HG03575 (cell line): ENCODE measurements around the gene FBN3.
"Not testable (repeated sequence)": the region's sequence is repeated elsewhere in the genome, so short reads cannot be mapped to it uniquely, and the experiment has no call there.

Experiments
- ATAC-seq: cut with Tn5 transposase; IDR thresholded peaks from one replicate; pipeline ENCODE4 v1.9.1; 2021; ENCODE audit not compliant: unreplicated experiment, insufficient number of reproducible peaks, low FRiP score; ENCODE audit errors: extremely low read depth

FBN3 gene

DNA sequence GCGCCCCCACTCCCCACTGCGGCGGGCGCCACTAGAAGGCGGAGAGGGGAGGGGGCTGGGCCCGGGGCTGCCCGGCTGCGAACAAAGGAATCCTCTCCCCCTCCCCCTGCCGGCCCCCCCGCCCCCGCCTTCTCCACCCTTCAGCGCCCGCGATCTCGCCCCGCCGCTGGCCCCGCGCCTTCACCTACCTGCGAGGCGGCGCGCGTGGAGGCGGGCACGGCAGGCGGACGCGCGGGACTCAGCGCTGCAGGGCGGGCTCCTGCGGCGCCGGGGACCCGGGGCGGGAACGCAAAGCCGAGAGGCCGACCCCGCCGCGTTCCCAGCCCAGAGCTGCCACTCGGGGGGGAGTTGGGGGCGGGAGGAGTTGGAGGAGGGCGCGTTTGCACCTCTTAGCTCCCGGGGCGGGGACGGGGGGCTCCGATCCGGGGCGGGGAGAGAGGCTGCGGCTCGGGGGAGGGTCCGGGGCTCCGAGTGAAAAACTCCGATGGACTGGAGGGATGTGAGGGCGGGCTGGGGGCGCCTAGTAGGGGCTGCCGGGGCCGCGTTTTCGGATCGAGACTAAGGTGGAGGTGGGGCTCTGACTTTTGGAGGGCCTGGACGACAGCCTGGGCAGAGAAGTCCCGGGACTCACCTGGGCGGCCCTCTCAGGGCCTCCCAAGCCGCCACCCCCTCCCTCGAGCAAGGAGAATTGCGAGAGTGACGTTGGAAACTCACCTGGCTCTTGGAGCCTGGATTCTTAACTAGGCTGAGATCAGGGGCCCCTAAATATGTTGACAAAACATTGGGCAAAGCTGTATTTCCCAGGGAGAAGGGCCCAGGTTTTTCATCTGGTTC lies at the start of gene FBN3:
FBN3 (minus strand) TSS at position 332 of the 834 bp plus-strand sequence. CDS start 2,112 bp downstream, outside the sequence.
- no peak for ATAC-seq

- ATAC-seq = no peak
These were observed 47.0 kb upstream of the FBN3 start for GRCh38 chr19:8196271-8196927.

DNA sequence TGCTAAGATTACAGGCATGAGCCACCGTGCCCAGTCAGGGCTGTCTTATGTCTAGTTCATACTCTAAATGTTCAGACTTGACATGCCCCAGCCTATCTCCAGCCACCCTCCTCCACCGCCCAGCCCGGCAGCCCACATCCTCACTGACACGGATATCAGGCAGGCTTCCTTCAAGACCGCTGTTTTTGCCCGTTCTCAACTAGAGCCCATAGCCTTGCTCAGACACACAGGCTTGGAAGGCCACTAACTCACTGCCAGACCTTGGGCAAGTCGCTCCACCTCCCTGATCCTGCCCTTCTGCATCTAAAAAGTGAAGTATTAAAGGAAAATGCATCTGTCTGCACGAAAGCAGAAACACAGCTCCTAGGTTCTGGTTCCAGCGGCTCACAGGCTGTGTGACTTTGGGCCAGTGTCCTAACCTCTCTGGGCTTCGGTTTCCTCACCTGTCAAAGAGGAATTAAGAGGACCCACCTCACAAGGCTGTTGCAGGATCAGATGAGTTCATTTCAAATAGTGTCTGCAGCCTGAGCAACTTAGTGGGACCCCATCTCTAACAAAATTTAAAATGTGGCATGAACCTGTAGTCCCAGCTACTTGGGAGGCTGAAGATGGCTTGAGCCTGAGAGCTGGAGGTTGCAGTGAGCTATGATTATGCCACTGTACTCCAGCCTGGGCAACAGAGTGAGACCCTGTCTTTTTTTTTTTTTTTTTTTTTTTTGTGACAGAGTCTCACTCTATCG lies 45.3 kb upstream of the FBN3 start:
- ATAC-seq = no peak

- no peak for ATAC-seq
These were observed 42.9 kb upstream of the FBN3 start for GRCh38 chr19:8192221-8192820.

- no peak for ATAC-seq
These were observed 36.1 kb upstream of the FBN3 start for GRCh38 chr19:8185343-8186068.

DNA sequence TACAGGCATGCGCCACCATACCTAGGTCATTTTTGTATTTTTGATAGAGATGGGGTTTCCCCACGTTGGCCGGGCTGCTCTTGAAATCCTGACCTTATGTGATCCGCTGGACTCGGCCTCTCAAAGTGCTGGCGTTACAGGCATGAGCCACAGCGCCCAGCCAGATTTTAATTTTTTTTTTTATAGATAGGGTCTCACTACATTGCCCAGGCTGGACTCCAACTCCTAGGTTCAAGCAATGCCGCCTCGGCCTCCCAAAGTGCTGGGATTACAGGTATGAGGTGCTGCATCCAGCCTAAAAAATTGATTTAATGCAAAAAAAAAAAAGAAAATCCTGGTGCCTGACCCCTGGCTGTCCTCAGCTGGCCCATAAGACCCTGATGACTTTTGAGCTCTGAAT lies 34.9 kb upstream of the FBN3 start:
- no peak for ATAC-seq

DNA sequence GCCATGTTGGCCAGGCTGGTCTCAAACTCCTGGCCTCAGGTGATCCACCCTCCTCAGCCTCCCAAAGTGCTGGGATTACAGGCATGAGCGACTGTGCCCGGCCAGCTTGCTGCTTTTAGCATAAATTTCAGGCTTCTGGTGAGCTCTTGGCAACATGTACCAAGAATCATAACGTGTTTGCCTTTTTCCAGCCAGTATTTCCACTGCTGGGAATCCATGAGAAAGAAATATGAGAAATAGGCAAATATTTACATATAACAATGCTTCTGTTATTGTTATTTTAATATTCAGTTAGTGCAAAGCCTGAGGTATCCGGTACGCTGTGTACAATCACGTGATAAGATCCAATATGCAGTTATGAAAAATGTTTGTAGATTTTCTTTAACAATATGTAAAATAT lies 30.6 kb upstream of the FBN3 start:
- ATAC-seq = no peak

DNA sequence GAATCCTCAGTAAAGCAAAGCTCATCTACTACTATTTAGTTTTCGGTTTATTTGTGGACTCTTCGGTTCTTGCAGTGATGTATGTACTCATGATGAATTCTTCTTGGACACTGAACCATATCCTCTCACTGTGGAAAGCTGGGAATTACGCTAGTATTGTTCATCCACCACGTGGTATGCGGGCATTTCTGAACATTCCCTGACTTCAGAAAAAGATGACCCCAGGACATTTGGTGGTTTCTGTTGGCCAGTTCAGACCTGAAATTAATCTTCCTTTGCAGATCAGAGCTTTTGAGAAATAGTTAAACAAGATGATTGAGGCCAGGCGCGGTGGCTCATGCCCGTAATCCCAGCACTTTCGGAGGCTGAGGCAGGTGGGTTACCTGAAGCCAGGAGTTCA lies 25.3 kb upstream of the FBN3 start:
- no peak for ATAC-seq

- no peak for ATAC-seq
These were observed 19.1 kb upstream of the FBN3 start for GRCh38 chr19:8168537-8168936.

- ATAC-seq = no peak
These were observed 18.6 kb upstream of the FBN3 start for GRCh38 chr19:8167985-8168384.

DNA sequence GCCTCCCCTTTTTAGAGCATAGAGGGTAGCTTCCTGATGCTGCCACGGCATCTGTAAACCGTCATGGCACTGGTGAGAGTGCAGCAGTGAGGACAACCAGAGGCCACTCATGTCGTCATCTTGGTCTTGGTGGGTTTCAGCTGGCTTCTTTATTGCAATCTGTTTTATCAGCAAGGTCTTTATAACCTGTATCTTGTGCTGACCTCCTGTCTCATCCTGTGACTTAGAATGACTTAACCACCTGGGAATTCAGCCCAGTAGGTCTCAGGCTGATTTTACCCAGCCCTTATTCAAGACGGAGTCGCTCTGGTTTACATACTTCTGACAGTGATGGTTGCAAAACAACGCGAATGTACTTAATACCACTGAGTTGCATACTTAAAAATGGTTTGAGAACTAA lies 14.4 kb upstream of the FBN3 start:
- ATAC-seq = no peak

- ATAC-seq = no peak
These were observed 11.8 kb upstream of the FBN3 start for GRCh38 chr19:8161135-8161646.

DNA sequence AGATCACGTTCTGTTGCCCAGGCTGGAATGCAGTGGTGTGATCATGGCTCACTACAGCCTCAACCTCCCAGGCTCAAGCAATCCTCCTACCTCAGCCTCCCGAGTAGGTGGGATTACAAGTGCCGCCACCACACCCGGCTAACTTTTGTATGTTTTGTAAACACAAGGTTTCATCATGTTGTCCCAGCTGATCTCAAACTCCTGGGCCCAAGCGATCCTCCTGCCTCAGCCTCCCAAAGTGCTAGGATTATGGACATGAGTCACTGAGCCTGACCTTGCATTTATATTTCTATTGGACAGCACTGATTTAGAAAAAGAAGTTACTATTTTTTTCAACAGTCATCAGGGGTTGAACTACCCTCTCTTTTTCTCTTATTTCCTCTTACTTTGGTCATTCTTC lies 9.9 kb upstream of the FBN3 start:
- not testable (repeated sequence) for ATAC-seq

DNA sequence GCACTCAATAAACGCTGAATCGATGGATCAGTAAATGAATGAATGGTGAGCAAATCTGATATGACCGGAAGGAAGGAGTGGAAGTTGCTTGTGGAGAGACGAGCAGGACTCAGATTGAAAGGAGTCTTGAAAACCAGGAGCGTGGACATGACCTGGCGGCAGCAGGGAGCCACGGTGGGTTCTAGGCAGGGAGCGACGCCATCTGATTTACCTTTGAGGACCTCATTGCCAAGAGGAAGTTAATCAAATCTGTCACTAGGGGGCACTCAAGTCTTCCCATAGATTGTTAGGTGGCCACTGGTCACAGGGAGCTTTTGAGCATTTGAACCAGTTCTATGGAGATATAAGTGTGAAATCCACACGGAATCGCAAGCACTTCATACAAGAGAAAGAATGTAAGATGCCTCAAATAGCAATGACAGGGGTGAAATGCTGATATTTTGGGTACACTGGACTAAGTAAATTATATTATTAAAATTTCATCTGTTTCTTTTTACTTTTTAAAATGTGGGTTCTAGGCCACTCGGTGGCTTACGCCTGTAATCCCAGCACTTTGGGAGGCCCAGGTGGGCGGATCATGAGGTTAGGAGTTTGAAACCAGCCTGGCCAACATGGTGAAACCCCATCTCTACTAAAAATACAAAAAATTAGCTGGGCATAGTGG lies 9.2 kb upstream of the FBN3 start:
- no peak for ATAC-seq

- no peak for ATAC-seq
These were observed 5.9 kb upstream of the FBN3 start for GRCh38 chr19:8155318-8155717.

- ATAC-seq = not testable (repeated sequence)
These were observed 4.6 kb upstream of the FBN3 start for GRCh38 chr19:8154014-8154413.

DNA sequence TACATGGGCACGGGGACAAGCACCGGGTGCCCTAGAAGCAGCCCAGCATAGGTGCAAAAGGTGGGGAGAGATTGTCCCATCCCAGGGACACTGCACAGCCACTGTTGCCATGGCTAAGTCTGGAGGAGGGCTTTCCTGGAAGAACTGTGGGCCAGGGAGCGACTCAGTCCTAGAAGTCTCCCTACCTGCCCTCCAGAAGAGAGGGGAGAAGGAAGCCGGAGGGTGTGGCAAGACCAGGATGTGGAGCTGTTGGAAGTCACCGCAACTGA lies 2.3 kb upstream of the FBN3 start:
- ATAC-seq = no peak

DNA sequence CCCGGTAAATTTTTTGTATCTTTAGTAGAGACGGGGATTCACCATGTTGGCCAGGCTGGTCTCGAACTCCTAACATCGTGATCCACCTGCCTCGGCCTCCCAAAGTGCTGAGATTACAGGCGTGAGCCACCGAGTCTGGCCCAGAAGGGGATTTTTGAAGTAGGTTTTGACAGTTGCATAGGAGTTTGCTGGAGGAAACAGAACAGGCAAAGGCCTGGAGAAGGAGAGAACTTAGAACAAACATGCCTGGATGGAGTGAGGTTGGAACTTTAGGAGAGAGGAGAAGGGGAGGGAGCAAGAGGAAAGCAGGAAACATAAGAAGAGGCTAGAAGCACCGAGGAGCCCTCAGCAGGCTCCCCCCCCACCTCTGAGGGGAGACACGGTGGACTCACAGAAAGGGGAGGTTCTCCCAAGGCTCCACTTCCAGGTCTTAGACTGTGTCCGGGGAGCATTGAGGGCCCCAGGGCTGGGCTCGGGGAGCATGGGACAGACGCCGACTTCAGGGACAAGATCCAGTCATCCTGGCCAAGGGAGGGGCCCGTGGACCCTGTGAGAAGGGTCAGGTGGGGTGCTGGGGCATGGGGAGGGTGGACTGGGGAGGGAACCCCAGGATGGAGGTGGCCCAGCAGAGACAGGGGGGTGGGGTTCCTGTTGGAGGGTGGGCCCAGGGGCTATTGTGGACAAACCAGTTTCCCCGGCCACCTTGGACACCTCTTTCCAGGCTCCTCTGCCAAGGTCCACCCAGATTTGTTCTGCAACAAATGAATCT lies 1.8 kb upstream of the FBN3 start:
- ATAC-seq = no peak
